ENCODE measurements around the gene PEA15. TPM values are rescaled to one million over a fixed set of nuclear protein-coding genes. Genes with fewer than 3 reads are reported as not detected.

The PEA15 gene
- total RNA-seq, 3 donors from 2014 or later (not counting 1 experiment from before 2014, with no cell fraction given) = 25.3 to 27.9 (median 25.5) TPM

DNA sequence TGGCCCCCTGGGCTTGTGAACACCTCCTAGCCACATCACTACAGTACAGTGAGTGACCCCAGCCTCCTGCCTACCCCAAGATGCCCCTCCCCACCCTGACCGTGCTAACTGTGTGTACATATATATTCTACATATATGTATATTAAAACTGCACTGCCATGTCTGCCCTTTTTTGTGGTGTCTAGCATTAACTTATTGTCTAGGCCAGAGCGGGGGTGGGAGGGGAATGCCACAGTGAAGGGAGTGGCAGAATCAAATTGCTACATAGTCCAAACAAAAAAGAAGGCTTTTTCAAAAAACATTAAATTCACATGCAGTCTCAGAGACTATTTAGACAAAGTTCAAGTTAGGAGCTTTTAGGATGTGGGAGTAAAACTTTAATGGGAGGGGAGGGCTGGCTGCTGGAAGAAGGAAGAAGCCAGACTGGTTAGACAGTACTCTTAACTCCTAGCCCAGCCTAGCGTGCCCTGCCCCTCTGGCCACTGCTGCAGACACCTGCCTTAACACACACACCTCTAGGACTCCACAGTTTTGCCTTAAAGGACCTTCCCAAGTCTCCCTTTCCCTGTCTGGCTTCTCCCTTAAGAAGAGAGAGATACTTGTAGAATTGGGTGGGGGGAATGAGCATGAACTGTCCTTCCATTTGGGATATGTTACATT, 9.4 kb downstream of the PEA15 start:
- no peak overlapping the region for H3K4me3 Mint-ChIP-seq
- H3K36me3 ChIP-seq (ENCODE audit: control insufficient read depth, insufficient read depth, low read length) = peaks cover 84% of the 10 kb centered on the region
- H3K4me3 ChIP-seq (ENCODE audit: low read length) = no peak overlapping the region
- ATAC-seq = no peak
- no peak for DNase-seq
- H3K9me3 ChIP-seq (ENCODE audit: control insufficient read depth, insufficient read depth, low read length) = no peaks in the 10 kb centered on the region
- H3K4me1 ChIP-seq (ENCODE audit: control insufficient read depth, insufficient read depth, low read length) = no peaks in the 10 kb centered on the region
- no peaks in the 10 kb centered on the region for H3K9me3 Mint-ChIP-seq
- peak overlapping the region; percentile 45 to 50 for H3K27ac Mint-ChIP-seq
- TF ChIP-seq, protein P1, sequence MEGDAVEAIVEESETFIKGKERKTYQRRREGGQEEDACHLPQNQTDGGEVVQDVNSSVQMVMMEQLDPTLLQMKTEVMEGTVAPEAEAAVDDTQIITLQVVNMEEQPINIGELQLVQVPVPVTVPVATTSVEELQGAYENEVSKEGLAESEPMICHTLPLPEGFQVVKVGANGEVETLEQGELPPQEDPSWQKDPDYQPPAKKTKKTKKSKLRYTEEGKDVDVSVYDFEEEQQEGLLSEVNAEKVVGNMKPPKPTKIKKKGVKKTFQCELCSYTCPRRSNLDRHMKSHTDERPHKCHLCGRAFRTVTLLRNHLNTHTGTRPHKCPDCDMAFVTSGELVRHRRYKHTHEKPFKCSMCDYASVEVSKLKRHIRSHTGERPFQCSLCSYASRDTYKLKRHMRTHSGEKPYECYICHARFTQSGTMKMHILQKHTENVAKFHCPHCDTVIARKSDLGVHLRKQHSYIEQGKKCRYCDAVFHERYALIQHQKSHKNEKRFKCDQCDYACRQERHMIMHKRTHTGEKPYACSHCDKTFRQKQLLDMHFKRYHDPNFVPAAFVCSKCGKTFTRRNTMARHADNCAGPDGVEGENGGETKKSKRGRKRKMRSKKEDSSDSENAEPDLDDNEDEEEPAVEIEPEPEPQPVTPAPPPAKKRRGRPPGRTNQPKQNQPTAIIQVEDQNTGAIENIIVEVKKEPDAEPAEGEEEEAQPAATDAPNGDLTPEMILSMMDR (IDR thresholded peaks at IDR 0.05) = no peak
- no peak overlapping the region for H3K27ac ChIP-seq (ENCODE audit: low read length)
- WGBS (ENCODE audit: insufficient coverage) = 92% methylated on average over 2 of the region's 3 CpGs
- intact Hi-C loops (cut with micrococcal nuclease) = no loop called here
- H3K27me3 Mint-ChIP-seq (ENCODE audit: low read depth in 2 of 2) = no peaks in the 10 kb centered on the region
- no peaks in the 10 kb centered on the region for H3K27me3 ChIP-seq (ENCODE audit: control insufficient read depth, insufficient read depth, low read length)
- peaks cover 4 to 6% of the 10 kb centered on the region in 2 donors for H3K4me1 Mint-ChIP-seq
- H3K36me3 Mint-ChIP-seq = peaks cover 10% of the 10 kb centered on the region

DNA sequence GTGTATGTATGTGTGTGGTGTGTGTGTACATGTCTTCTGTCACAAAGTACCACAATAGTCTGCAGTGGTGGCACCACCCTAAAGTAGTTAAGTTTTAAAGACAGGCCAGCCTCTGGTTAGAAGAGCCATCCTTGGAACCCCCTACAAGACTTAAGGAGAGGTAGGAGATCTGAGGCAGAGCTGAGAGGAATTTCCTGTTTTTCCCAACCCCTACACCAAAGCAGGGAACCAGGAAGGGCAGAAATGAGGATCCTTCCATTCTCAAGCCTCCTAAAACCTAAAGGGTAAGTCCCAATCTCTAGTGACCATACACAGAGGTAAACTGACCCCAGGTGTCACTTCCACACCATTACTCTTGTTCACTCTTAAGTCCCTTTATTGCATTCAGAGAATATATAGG, 11.1 kb downstream of the PEA15 start:
- no peak overlapping the region for H3K4me3 Mint-ChIP-seq
- H3K27ac ChIP-seq (ENCODE audit: low read length) = no peak overlapping the region
- H3K27ac Mint-ChIP-seq = no peak overlapping the region

DNA sequence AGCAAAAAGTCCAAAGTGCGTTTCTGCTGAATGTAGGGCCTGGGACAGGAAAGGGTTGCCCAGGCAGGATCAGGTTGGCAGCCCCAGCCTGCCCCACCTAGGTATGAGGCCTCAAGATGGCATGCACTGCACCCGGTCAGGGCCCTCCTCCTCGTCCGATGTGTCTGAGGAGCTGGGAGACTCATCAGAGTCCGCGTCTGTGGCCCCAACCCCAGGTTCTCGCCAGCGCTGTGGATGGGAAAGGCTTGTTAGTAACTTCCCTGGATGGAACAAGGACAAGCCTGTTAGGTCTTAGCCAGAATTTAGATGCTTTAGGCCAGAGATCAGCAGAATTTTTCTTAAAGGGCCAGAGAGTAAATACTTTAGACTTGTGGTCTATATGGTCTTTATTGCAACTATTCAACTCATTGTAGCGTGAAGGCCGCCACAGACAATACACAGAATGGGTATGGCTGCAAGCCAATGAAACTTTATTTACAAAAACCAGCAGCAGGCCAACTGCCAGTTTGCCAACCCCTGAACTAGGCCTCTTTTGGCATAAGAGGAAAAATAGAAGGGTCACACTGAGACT, 12.4 kb downstream of the PEA15 start:
- ATAC-seq (no peak), DNase-seq (no peak)
- Histone ChIP-seq H3K9me3 (ENCODE audit: control insufficient read depth, insufficient read depth, low read length) (no peaks in the 10 kb centered on the region), H3K4me1 (ENCODE audit: control insufficient read depth, insufficient read depth, low read length) (no peaks in the 10 kb centered on the region), H3K36me3 (ENCODE audit: control insufficient read depth, insufficient read depth, low read length) (peaks cover 92% of the 10 kb centered on the region), H3K27ac (ENCODE audit: low read length) (no peak overlapping the region), H3K4me3 (ENCODE audit: low read length) (no peak overlapping the region), H3K27me3 (ENCODE audit: control insufficient read depth, insufficient read depth, low read length) (no peaks in the 10 kb centered on the region)
- no peaks in the 10 kb centered on the region for H3K4me1 Mint-ChIP-seq
- TF ChIP-seq, protein P1 (IDR thresholded peaks at IDR 0.05) = no peak
- H3K4me3 Mint-ChIP-seq = no peak overlapping the region
- 98% methylated on average over 10 of the region's 10 CpGs for WGBS (ENCODE audit: insufficient coverage)
- peaks cover 10% of the 10 kb centered on the region for H3K36me3 Mint-ChIP-seq
- intact Hi-C loops (cut with micrococcal nuclease) = no loop called here
- H3K27me3 Mint-ChIP-seq (ENCODE audit: low read depth in 2 of 2) = no peaks in the 10 kb centered on the region
- H3K9me3 Mint-ChIP-seq = no peaks in the 10 kb centered on the region
- H3K27ac Mint-ChIP-seq = no peak overlapping the region

More for the DNA sequence above, 11.1 kb downstream of the PEA15 start:
- H3K36me3 Mint-ChIP-seq = peaks cover 10% of the 10 kb centered on the region
- H3K4me1 Mint-ChIP-seq = no peaks in the 10 kb centered on the region
- Histone ChIP-seq H3K9me3 (ENCODE audit: control insufficient read depth, insufficient read depth, low read length) (no peaks in the 10 kb centered on the region), H3K36me3 (ENCODE audit: control insufficient read depth, insufficient read depth, low read length) (peaks cover 91% of the 10 kb centered on the region), H3K4me3 (ENCODE audit: low read length) (no peak overlapping the region), H3K4me1 (ENCODE audit: control insufficient read depth, insufficient read depth, low read length) (no peaks in the 10 kb centered on the region), H3K27me3 (ENCODE audit: control insufficient read depth, insufficient read depth, low read length) (no peaks in the 10 kb centered on the region)
- DNase-seq (no peak), ATAC-seq (no peak)
- intact Hi-C loops (cut with micrococcal nuclease) = no loop called here
- H3K9me3 Mint-ChIP-seq = no peaks in the 10 kb centered on the region
- H3K27me3 Mint-ChIP-seq (ENCODE audit: low read depth in 2 of 2) = no peaks in the 10 kb centered on the region
- TF ChIP-seq, protein P1 (IDR thresholded peaks at IDR 0.05) = no peak

Measured in natural killer cell (primary cell).